AG10803 (cell line): ENCODE data around the gene ZNF71.

Source experiments
- DNase-seq: peaks from one replicate; pipeline ENCODE4 v3.0.0; 2010; ENCODE audit warnings: low read depth
- H3K4me3 ChIP-seq: 2 replicates; pipeline ENCODE4 v1.5.1; 2011; ENCODE audit warnings: mild to moderate bottlenecking, low read length, control low read depth
- CTCF ChIP-seq: conservative IDR thresholded peaks from 2 replicates; pipeline ENCODE4 v1.5.1; 2011; ENCODE audit warnings: mild to moderate bottlenecking, low read length, control low read depth, inconsistent platforms

The ZNF71 gene

GRCh38 chr19:56642711-56643459, 47.8 kb downstream of the ZNF71 start, which contains the start of gene SMIM17:
Gene SMIM17 (plus strand): TSS chr19:56643159. CDS start chr19:56645668, 2,509 bp downstream.
- DNase-seq, result no peak
- no peak for TF ChIP-seq CTCF
- H3K4me3 ChIP-seq, result no peak within 1 kb of the TSS

DNA sequence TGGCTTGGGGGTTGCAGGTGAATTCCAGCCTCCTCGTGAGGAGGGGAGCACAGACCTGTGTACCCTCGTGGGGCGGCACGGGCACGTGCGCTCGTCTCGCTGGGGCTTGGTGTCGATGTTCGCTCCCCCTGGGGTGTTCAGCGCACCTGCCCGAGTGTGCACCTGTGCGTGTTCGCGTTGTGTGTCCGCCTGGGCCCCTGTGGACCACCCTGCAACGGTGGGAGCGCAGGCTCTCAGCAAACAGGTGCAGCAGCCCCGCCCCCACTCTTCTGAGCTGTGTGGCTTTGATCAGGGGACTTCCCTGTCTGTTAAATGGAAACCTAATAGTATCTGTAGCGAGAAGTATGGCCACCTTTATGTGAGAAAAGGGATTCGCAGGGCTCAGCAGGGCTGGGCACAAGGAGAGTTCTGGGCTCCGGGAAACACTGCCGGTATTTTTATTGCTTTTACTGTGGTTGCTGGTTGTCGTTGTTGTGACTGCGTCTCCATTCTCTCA, 48.4 kb downstream of the ZNF71 start:
- no peak for DNase-seq
- no peak for TF ChIP-seq CTCF
- no peak overlapping the region for H3K4me3 ChIP-seq

DNA sequence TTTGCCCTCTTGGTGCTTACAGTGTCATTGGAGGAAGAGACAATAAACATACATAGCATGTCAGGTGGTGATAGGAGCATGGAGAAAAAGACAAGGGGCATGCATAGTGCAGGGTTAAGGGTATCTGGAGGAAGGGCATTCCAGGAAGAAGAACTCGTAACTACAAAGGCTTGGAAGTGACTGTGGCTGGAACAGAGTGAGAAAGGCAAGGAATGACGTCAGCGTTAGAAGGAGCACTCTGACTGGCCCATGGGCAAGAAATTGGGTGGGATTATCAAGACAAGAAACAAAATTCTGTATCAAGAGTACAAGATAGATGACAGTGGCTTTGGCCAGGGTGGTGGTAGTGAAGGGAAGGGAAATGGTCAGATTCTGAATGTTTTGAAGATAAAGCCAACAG, 59.0 kb downstream of the ZNF71 start:
- TF ChIP-seq CTCF, result no peak
- H3K4me3 ChIP-seq, result no peak overlapping the region
- no peak for DNase-seq

GRCh38 chr19:56660381-56661107, 65.4 kb downstream of the ZNF71 start:
- TF ChIP-seq CTCF, result no peak
- no peak overlapping the region for H3K4me3 ChIP-seq
- DNase-seq, result no peak

DNA sequence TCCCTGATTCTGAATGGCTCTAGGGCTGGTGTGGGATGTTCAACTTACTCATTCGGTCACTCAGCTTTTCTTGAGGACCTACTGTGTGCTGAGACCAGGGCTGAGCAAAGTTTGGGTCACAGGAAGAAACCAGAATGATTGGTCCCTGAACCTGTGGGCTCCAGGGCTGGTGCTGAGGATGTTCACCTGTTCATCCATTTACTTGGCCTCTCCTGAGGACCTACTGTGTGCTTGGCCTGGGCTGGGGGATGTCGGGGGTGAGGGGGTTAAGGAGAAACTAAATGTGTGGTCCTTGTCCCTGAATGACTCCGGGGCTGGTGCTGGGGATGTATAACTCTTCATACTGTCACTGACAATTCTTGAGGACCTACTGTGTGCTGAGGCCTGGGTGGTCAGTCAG, 66.1 kb downstream of the ZNF71 start:
- H3K4me3 ChIP-seq, result no peak overlapping the region
- no peak for TF ChIP-seq CTCF
- DNase-seq, result no peak

- H3K4me3 ChIP-seq, result no peak overlapping the region
- no peak for DNase-seq
- no peak for TF ChIP-seq CTCF
These were observed 68.9 kb downstream of the ZNF71 start for GRCh38 chr19:56663931-56664500.
